ENCODE measurements around the gene MLXIPL. TPM values are rescaled to one million over a fixed set of nuclear protein-coding genes. Genes with fewer than 3 reads are reported as not detected.

MLXIPL gene, protein sequence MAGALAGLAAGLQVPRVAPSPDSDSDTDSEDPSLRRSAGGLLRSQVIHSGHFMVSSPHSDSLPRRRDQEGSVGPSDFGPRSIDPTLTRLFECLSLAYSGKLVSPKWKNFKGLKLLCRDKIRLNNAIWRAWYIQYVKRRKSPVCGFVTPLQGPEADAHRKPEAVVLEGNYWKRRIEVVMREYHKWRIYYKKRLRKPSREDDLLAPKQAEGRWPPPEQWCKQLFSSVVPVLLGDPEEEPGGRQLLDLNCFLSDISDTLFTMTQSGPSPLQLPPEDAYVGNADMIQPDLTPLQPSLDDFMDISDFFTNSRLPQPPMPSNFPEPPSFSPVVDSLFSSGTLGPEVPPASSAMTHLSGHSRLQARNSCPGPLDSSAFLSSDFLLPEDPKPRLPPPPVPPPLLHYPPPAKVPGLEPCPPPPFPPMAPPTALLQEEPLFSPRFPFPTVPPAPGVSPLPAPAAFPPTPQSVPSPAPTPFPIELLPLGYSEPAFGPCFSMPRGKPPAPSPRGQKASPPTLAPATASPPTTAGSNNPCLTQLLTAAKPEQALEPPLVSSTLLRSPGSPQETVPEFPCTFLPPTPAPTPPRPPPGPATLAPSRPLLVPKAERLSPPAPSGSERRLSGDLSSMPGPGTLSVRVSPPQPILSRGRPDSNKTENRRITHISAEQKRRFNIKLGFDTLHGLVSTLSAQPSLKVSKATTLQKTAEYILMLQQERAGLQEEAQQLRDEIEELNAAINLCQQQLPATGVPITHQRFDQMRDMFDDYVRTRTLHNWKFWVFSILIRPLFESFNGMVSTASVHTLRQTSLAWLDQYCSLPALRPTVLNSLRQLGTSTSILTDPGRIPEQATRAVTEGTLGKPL
- total RNA-seq, result 100 to 1,000 TPM in 1 of 2 donors, 10 to 100 TPM in 1; 50.3 to 384 TPM
- polyA plus RNA-seq, result 100 to 1,000 TPM; 148 to 316 TPM

DNA sequence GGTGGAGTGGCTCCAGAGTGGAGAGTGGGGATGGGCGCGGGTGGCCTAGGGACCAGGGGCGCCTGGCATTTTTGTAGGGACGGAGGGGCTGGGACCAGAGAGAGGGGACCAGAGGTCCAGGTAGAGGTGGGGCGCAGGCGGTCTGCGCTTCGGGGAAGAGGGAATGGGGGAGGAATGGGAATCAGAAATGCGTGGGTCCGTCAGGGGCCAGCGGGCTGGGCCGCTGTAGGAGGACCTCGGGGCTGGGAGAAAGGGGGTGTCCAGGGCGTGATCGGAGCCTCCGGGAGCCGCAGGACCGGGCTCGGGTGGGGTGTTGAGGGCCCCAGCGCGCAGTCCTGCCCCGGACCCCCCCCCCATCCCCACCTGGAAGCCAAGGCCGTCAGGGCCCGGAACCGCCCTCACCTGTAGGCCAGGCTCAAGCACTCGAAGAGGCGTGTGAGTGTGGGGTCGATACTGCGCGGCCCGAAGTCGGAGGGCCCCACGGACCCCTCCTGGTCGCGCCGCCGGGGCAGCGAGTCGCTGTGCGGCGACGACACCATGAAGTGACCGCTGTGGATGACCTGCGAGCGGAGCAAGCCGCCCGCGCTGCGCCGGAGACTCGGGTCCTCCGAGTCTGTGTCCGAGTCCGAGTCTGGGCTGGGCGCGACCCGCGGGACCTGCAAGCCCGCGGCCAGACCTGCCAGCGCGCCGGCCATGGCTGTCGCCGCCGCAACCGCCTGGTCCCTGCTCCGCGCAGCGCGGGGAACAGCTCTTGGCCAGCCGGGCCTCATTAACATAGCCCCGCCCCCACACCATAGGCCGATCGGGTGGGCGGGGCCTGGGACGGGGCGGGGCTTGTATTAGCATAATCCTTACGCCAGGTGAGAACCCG is at the start of gene MLXIPL:
Gene MLXIPL (minus strand): TSS at position 725 of the 871 bp plus-strand sequence. CDS start 30 bp downstream, at position 695.
- Histone ChIP-seq H3K4me3 (ENCODE audit: low read depth in 1 of 3, low read length in 3 of 3) (peak within 1 kb of the TSS; percentile 85 to 97 (median 91)), H3K9ac (ENCODE audit: low read depth in 1 of 2, low read length in 2 of 2) (peak within 1 kb of the TSS; percentile 72 to 80), H3K4me1 (ENCODE audit: control insufficient read depth in 4 of 4, insufficient read depth in 4 of 4, low read length in 3 of 4) (peaks cover 0 to 36% (median 19%) of the 10 kb centered on the region in 4 donors), H3K9me3 (ENCODE audit: control insufficient read depth in 4 of 4, low read length in 3 of 4) (no peaks in the 10 kb centered on the region), H3K27me3 (ENCODE audit: control insufficient read depth in 4 of 4, insufficient read depth in 4 of 4, low read length in 3 of 4) (no peaks in the 10 kb centered on the region), H3K36me3 (ENCODE audit: control insufficient read depth in 4 of 4, insufficient read depth in 3 of 4, low read depth in 1 of 4, low read length in 3 of 4) (no peaks in the 10 kb centered on the region), H3K27ac (ENCODE audit: low read depth in 1 of 2, low read length in 2 of 2) (peak within 1 kb of the TSS; percentile 82 to 88)
- TF ChIP-seq, protein P1, sequence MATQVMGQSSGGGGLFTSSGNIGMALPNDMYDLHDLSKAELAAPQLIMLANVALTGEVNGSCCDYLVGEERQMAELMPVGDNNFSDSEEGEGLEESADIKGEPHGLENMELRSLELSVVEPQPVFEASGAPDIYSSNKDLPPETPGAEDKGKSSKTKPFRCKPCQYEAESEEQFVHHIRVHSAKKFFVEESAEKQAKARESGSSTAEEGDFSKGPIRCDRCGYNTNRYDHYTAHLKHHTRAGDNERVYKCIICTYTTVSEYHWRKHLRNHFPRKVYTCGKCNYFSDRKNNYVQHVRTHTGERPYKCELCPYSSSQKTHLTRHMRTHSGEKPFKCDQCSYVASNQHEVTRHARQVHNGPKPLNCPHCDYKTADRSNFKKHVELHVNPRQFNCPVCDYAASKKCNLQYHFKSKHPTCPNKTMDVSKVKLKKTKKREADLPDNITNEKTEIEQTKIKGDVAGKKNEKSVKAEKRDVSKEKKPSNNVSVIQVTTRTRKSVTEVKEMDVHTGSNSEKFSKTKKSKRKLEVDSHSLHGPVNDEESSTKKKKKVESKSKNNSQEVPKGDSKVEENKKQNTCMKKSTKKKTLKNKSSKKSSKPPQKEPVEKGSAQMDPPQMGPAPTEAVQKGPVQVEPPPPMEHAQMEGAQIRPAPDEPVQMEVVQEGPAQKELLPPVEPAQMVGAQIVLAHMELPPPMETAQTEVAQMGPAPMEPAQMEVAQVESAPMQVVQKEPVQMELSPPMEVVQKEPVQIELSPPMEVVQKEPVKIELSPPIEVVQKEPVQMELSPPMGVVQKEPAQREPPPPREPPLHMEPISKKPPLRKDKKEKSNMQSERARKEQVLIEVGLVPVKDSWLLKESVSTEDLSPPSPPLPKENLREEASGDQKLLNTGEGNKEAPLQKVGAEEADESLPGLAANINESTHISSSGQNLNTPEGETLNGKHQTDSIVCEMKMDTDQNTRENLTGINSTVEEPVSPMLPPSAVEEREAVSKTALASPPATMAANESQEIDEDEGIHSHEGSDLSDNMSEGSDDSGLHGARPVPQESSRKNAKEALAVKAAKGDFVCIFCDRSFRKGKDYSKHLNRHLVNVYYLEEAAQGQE (IDR thresholded peaks at IDR 0.05), result peak; percentile 48
- TF ChIP-seq, protein P2, sequence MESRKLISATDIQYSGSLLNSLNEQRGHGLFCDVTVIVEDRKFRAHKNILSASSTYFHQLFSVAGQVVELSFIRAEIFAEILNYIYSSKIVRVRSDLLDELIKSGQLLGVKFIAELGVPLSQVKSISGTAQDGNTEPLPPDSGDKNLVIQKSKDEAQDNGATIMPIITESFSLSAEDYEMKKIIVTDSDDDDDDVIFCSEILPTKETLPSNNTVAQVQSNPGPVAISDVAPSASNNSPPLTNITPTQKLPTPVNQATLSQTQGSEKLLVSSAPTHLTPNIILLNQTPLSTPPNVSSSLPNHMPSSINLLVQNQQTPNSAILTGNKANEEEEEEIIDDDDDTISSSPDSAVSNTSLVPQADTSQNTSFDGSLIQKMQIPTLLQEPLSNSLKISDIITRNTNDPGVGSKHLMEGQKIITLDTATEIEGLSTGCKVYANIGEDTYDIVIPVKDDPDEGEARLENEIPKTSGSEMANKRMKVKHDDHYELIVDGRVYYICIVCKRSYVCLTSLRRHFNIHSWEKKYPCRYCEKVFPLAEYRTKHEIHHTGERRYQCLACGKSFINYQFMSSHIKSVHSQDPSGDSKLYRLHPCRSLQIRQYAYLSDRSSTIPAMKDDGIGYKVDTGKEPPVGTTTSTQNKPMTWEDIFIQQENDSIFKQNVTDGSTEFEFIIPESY (IDR thresholded peaks at IDR 0.05), result no peak
- TF ChIP-seq, protein P3, sequence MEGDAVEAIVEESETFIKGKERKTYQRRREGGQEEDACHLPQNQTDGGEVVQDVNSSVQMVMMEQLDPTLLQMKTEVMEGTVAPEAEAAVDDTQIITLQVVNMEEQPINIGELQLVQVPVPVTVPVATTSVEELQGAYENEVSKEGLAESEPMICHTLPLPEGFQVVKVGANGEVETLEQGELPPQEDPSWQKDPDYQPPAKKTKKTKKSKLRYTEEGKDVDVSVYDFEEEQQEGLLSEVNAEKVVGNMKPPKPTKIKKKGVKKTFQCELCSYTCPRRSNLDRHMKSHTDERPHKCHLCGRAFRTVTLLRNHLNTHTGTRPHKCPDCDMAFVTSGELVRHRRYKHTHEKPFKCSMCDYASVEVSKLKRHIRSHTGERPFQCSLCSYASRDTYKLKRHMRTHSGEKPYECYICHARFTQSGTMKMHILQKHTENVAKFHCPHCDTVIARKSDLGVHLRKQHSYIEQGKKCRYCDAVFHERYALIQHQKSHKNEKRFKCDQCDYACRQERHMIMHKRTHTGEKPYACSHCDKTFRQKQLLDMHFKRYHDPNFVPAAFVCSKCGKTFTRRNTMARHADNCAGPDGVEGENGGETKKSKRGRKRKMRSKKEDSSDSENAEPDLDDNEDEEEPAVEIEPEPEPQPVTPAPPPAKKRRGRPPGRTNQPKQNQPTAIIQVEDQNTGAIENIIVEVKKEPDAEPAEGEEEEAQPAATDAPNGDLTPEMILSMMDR (IDR thresholded peaks at IDR 0.05; ENCODE audit: low read depth, low read length, missing input control), result peak; percentile 6
- no peak for TF ChIP-seq HNF4G (IDR thresholded peaks at IDR 0.05)
- TF ChIP-seq, protein P4, sequence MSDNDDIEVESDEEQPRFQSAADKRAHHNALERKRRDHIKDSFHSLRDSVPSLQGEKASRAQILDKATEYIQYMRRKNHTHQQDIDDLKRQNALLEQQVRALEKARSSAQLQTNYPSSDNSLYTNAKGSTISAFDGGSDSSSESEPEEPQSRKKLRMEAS (IDR thresholded peaks at IDR 0.05), result no peak
- TF ChIP-seq SP1 (IDR thresholded peaks at IDR 0.05), result peak; percentile 23
- peak; percentile 46 for TF ChIP-seq TAF1 (conservative IDR thresholded peaks at IDR 0.05)
- peak; percentile 62 for TF ChIP-seq YY1 (IDR thresholded peaks at IDR 0.05)
- peak in 1 of 2 donors; percentile 27 for TF ChIP-seq RAD21 (IDR thresholded peaks at IDR 0.05)
- WGBS, result 2% methylated on average over 80 of the region's 80 CpGs
- DNase-seq (ENCODE audit: low spot score), result peak; percentile 86

All from liver (tissue), 9 donors.